GM19324 (cell line): ENCODE data around the gene OCIAD2.
"Not testable (repeated sequence)": the region's sequence is repeated elsewhere in the genome, so short reads cannot be mapped to it uniquely, and the experiment has no call there.

ENCODE experiments used
- ATAC-seq: cut with Tn5 transposase; IDR thresholded peaks from one replicate; pipeline ENCODE4 v1.9.1; 2021; ENCODE audit warnings: mild to moderate bottlenecking, moderate library complexity; ENCODE audit not compliant: unreplicated experiment, low FRiP score

Gene OCIAD2, protein sequence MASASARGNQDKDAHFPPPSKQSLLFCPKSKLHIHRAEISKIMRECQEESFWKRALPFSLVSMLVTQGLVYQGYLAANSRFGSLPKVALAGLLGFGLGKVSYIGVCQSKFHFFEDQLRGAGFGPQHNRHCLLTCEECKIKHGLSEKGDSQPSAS

DNA sequence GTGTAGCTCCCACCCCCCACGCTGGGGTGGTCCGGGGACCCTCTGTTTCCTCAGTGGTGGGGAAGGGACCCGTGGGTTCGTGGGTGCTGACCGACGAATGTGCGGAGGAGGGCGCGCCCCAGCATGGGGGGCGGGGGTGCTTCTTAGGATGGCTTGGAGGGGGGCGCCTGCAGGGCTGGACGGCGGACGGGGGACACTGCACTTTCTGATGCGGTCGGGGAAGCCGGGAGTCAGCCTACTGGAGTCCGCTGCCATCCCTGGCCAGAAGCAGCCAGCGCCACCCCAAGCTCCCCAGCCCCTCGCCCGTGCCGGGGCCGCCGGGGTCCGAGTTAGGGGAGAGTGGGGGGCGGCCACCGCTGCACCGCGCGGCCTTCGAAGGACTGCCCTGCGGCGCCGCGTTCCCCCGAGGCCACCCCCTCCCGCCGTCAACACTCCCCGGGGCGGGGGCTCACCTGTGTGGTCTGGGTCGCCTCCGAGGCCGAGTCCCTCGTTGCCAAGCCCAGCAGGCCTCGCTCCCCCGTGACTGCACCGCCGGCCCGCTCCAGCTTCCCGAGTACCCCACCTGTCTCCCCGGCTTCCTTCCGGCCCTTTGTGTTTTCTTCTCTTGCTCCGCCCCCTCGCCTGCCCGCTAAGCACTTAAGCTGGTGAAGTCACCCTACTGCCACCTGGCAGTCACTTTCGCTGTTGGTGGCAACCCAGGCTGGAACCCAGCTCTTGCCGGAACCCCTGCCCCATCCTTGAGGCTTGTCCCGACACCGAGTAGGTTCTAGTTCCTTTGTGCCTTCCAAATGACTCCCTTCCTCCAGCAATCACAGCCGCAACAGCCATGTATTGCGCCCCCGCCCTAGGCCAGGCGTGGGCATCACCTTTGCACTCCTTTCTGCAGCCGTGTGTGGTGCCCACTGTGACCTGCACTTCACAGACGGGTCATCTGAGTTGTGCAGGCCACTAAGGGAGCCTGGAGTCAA lies at the start of gene OCIAD2:
Gene OCIAD2 (minus strand): TSS at position 569 of the 968 bp plus-strand sequence. CDS start 2,225 bp downstream, outside the sequence.
- ATAC-seq: peak; percentile 98

DNA sequence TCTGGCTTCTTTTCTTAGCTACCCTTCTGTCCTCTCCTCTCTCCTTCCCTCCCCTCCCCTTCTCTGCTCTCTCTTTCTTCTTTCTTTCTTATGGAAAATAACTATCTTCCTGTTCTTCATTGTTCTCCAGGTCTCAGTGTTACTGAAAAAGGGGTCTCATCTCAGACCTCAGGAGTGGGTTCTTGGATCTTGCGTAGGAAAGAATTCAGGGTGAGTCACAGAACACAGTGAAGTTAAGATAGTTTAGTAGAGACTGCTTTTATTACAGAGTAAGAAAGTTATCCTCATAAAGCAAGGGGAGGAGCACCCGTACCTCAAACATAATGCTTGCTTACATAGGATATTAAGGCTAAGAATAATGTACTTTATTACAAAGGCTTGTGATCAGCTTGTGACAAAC lies 47.7 kb upstream of the OCIAD2 start:
- no peak for ATAC-seq

DNA sequence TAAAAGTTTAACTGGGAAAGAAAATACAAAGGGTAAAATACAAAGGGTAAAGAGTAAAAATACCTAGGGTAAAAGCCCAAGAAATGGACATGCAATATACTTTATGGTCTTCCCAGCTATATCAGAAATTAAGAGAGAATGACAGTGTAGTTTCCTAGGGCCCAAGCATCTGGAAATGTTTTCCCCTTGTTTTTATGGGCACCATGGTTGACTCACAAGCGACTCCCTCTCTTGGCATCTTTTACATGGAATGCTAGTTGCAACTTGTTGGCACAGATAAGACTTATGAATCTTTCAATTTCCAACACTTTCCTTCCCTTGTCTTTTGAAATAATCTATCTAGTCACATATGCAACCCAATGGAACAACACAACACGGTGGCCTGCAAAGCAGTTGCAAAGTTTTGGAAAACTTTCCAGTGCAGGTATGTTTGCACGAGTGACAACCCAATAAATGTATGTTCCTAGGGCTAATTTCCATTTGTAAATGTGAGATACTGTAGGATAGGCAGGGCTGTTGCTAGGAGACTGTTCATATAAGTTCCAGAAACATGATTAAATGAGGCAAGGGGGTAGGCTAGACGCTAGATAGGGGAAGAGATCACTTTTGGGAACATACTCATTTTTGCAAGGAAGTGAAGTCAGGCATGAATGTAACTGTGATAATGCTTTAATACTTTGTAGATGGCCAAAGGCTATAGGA lies 43.1 kb upstream of the OCIAD2 start:
- ATAC-seq: no peak

- no peak for ATAC-seq
Measured at GRCh38 chr4:48949086-48949485, 42.5 kb upstream of the OCIAD2 start.

GRCh38 chr4:48947731-48948130 lies 41.2 kb upstream of the OCIAD2 start:
- no peak for ATAC-seq

- ATAC-seq: no peak
Measured at GRCh38 chr4:48945981-48946380, 39.4 kb upstream of the OCIAD2 start.

DNA sequence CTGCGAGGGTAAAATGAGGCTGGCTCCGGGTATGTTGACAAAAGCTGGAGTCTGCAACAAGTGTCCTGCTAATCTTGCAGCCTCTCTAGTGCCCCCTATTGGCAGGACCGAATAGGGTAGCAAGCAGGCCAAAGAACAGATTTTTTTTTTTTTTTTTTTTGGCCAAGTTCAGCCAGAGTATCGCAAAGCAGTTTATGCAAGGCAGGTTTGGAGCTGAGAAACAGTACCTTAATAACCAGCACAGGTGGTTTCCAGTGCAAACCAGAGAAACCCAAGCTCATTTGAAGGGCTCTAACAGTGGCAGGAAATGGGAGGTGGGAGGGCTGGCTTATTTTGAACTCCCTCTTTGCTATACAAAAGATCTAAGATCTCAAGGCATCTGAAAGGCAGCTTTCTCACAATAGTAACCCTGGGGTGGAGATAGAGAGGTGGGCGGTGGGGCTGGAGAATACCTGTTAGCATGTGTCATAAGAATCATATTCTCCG lies 38.2 kb upstream of the OCIAD2 start:
- ATAC-seq: no peak

DNA sequence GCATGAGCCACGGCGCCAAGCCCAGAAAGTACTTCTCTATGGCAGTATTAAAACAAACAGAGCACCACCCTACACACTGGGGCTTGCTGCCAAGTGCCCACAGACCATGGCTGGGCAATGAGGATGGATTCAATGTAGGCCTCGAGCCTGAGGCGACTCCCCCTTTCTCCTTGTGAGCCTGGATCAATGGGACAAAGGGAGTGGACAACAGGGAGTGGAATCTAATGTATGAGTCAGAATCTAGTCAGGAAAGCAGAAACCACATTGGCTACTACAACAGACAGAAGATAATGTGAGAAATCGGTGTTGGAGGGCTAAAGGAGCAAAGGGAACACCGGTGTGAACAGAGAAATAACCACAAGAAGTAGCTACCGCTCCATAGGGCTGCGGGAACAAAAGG lies 37.7 kb upstream of the OCIAD2 start:
- ATAC-seq: no peak

GRCh38 chr4:48943387-48943786 lies 36.8 kb upstream of the OCIAD2 start:
- no peak for ATAC-seq

- ATAC-seq: no peak
Measured at GRCh38 chr4:48939785-48940184, 33.2 kb upstream of the OCIAD2 start.

- no peak for ATAC-seq
Measured at GRCh38 chr4:48938831-48939230, 32.3 kb upstream of the OCIAD2 start.

DNA sequence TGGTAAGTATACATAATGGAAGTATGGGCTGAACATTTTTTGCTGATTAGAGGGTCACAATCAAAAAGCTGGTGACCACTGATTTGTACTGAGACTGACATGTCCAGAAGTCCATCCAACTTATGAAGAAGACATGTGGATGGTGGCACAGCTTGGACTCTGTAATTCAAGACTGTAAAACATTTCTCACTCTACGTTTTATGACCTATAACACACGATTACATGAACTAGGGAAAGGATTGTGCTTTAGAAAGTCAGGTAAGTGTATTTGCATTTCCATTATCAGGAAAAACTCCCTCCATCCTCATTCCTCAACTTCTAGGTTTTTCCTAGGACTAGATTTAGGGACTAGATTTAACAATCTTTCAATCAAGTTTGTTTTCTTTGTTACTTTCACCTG lies 30.5 kb upstream of the OCIAD2 start:
- ATAC-seq: no peak

GRCh38 chr4:48931459-48931858 lies 24.9 kb upstream of the OCIAD2 start:
- ATAC-seq: no peak

- no peak for ATAC-seq
Measured at GRCh38 chr4:48930654-48931053, 24.1 kb upstream of the OCIAD2 start.

GRCh38 chr4:48924416-48924815 lies 17.8 kb upstream of the OCIAD2 start:
- no peak for ATAC-seq

DNA sequence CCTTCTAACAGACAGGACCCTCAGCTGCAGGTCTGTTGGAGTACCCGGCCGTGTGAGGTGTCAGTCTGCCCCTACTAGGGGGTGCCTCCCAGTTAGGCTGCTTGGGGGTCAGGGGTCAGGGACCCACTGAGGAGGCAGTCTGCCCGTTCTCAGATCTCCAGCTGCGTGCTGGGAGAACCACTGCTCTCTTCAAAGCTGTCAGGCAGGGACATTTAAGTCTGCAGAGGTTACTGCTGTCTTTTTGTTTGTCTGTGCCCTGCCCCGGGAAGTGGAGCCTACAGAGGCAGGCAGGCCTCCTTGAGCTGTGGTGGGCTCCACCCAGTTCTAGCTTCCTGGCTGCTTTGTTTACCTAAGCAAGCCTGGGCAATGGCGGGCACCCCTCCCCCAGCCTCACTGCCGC lies 16.5 kb upstream of the OCIAD2 start:
- not testable (repeated sequence) for ATAC-seq

- no peak for ATAC-seq
Measured at GRCh38 chr4:48914311-48914710, 7.7 kb upstream of the OCIAD2 start.

- ATAC-seq: no peak
Measured at GRCh38 chr4:48913346-48913745, 6.8 kb upstream of the OCIAD2 start.

DNA sequence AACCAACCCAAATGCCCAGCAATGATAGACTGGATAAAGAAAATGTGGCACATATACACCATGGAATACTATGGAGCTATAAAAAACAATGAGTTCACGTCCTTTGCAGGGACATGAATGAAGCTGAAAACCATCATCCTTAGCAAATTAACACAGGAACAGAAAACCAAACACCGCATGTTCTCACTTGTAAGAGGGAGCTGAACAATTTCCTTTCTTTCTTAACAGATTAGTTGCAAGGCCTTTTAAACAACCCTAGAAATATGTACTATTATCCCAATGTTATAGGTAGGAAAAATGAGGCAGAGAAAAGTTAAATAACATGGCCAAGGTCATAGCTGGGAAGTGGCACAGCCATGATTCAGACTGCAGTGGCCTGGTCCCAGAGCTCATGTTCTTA lies 5.8 kb upstream of the OCIAD2 start:
- no peak for ATAC-seq

DNA sequence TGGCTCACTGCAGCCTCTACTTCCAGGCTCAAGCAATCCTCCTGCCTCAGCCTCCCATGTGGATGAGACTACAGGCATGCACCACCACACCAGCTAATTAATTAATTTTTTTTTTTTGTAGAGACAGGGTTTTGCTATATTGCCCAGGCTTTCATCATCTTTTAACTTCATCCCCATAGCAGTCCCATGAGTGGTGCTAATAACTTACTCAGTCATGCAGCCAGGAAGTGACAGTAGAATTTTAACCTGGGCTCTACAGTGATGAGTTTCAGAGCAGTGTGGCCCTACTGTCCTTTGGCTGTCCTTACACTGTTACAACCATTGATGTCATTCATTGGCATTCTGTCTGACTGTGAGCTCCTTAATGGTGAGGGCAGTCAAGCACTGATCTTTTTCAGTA lies 3.9 kb upstream of the OCIAD2 start:
- ATAC-seq: no peak

- ATAC-seq: no peak
Measured at GRCh38 chr4:48909697-48910096, 3.1 kb upstream of the OCIAD2 start.
